Right lobe of liver (tissue), 6 donors: ENCODE data around the gene ABHD13. TPM values are rescaled to one million over a fixed set of nuclear protein-coding genes. Genes with fewer than 3 reads are reported as not detected.
A peak's percentile ranks its signal among the peaks of the same experiment; 100 is the strongest.

Experiments
- ATAC-seq, 4 donors: fragments of 200-7000 bp; cut with Tn5 transposase; one replicate each; pipeline ENCODE4 v1.9.1; 2020; ENCODE audit warnings: mild to moderate bottlenecking in 4 of 4, moderate library complexity in 4 of 4
- DNase-seq, 3 donors: peaks; one replicate each; pipeline ENCODE4 v3.0.0-alpha.2; 2020
- H3K27ac ChIP-seq, 3 donors: fragments of 200-600 bp; one replicate each; pipeline ENCODE4 v1.8.0; 2022
- H3K27me3 ChIP-seq, 2 donors: fragments of 200-600 bp; one replicate each; pipeline ENCODE4 v1.8.0; 2022
- H3K36me3 ChIP-seq, 4 donors: fragments of 200-600 bp; sonication (generic) in 1 of 4; one replicate each; pipeline versions ENCODE4 v1.5.1 to v1.8.0; 2017 to 2022; ENCODE audit warnings: control low read depth in 1 of 4
- H3K4me1 ChIP-seq, 4 donors: fragments of 200-600 bp; sonication (generic) in 1 of 4; one replicate each; pipeline versions ENCODE4 v1.5.1 to v1.8.0; 2017 to 2022; ENCODE audit warnings: control low read depth in 1 of 4
- H3K4me3 ChIP-seq, 3 donors: fragments of 200-600 bp; one replicate each; pipeline ENCODE4 v1.8.0; 2022
- H3K9me3 ChIP-seq, 4 donors: fragments of 200-600 bp; sonication (generic) in 1 of 4; one replicate each; pipeline versions ENCODE4 v1.5.1 to v1.8.0; 2017 to 2022; ENCODE audit warnings: control low read depth in 1 of 4
- CTCF ChIP-seq, 4 donors: fragments of 200-600 bp in 3 of 4; fragments of 450-650 bp in 1 of 4; IDR thresholded peaks; one replicate each; pipeline versions ENCODE4 v1.5.1 to v1.8.0; 2016 to 2022; ENCODE audit warnings: antibody characterized with exemption in 4 of 4, mild to moderate bottlenecking in 2 of 4
- POLR2A ChIP-seq: fragments of 450-650 bp; IDR thresholded peaks from one replicate; pipeline ENCODE4 v1.6.1; 2017; ENCODE audit warnings: antibody characterized with exemption, mild to moderate bottlenecking
- WGBS: methylation state at CpG from one replicate; pipeline ENCODE4 v1.1.6; 2018; ENCODE audit warnings: low coverage, low lambda C conversion rate; ENCODE audit not compliant: insufficient coverage; ENCODE audit errors: missing lambda C conversion rate; 5-methylcytosine and 5-hydroxymethylcytosine counted together
- intact Hi-C, 2 donors: fragments of 100-400 bp; cut with DNase I; formaldehyde crosslinking; loops; one replicate each; pipeline versions ENCODE4 v1.11.2 to v1.14.1; 2022
- total RNA-seq, 6 experiments: library from RNA; depleted of rRNA in 2 of 6; stranded (reverse); fragments of >200 nt in 2 of 6; fragmentation: NEBNext Ultra II Directional in 3 of 6; extraction: Animal tissue kit (Norgen Biotek cat#: 25700) in 3 of 6; gene quantifications; one replicate each; pipeline versions ENCODE4 v1.1.0 to v1.2.4, GENCODE V29; 2016 to 2023
- donor health status: DM: no; HTN: yes; CAD: no.
- donor health status: DM: no; HTN: no; CAD: no.
- donor health status: DM: no; HTN: no; CAD: no.
- donor health status: DM: no; HTN: yes; CAD: no.
- donor health status: DM: no; HTN: yes; CAD: no.

The ABHD13 gene
- total RNA-seq, 6 experiments from 2014 or later, result 3.9 to 7.4 (median 4.8) TPM

GRCh38 chr13:108230377-108230776 lies 12.2 kb downstream of the ABHD13 start:
- ATAC-seq (peak; percentile 40 to 78 (median 74)), DNase-seq (no peak)
- TF ChIP-seq CTCF (IDR thresholded peaks at IDR 0.05) (no peak), POLR2A (no peak)
- Histone ChIP-seq H3K27me3 (no peaks in the 10 kb centered on the region), H3K4me1 (peaks cover 0 to 24% (median 7%) of the 10 kb centered on the region in 4 donors), H3K36me3 (no peaks in the 10 kb centered on the region), H3K27ac (no peak overlapping the region), H3K4me3 (no peak overlapping the region), H3K9me3 (peaks cover 0 to 3% (median 0%) of the 10 kb centered on the region in 4 donors)
- intact Hi-C loops, result no loop called here

- 68% methylated on average over 4 of the region's 4 CpGs for WGBS
- ATAC-seq, result no peak
- Histone ChIP-seq H3K36me3 (no peaks in the 10 kb centered on the region), H3K4me1 (no peaks in the 10 kb centered on the region), H3K4me3 (no peak overlapping the region), H3K27ac (no peak overlapping the region), H3K9me3 (no peaks in the 10 kb centered on the region), H3K27me3 (no peaks in the 10 kb centered on the region)
- no peak for DNase-seq
- intact Hi-C loops, result no loop called here
- TF ChIP-seq CTCF (IDR thresholded peaks at IDR 0.05) (no peak), POLR2A (no peak)
These were observed 31.0 kb downstream of the ABHD13 start for GRCh38 chr13:108249150-108249549.

- intact Hi-C loops, result no loop called here
- Histone ChIP-seq H3K4me1 (no peaks in the 10 kb centered on the region), H3K27ac (no peak overlapping the region), H3K36me3 (no peaks in the 10 kb centered on the region), H3K4me3 (no peak overlapping the region), H3K27me3 (no peaks in the 10 kb centered on the region), H3K9me3 (no peaks in the 10 kb centered on the region)
- TF ChIP-seq POLR2A, result no peak
- no peak for TF ChIP-seq CTCF (IDR thresholded peaks at IDR 0.05)
- DNase-seq (no peak), ATAC-seq (no peak)
- WGBS, result 63% methylated on average over 2 of the region's 2 CpGs
These were observed 39.1 kb downstream of the ABHD13 start for GRCh38 chr13:108257248-108257647.

GRCh38 chr13:108263621-108264355 lies 45.6 kb downstream of the ABHD13 start:
- no peak for ATAC-seq
- intact Hi-C loops, result no loop called here
- no peaks in the 10 kb centered on the region for H3K36me3 ChIP-seq
- H3K4me1 ChIP-seq, result no peaks in the 10 kb centered on the region
- DNase-seq, result no peak
- no peak overlapping the region for H3K27ac ChIP-seq
- 94% methylated on average over 9 of the region's 9 CpGs for WGBS
- no peak overlapping the region for H3K4me3 ChIP-seq
- H3K27me3 ChIP-seq, result no peaks in the 10 kb centered on the region
- no peaks in the 10 kb centered on the region for H3K9me3 ChIP-seq
- TF ChIP-seq CTCF (IDR thresholded peaks at IDR 0.05) (no peak), POLR2A (no peak)
